Frontal cortex (tissue), 4 donors: ENCODE measurements around the gene TMC5. TPM values are rescaled to one million over a fixed set of nuclear protein-coding genes. Genes with fewer than 3 reads are reported as not detected.

Experiments
- DNase-seq, 2 donors: peaks; one replicate each; pipeline ENCODE4 v3.0.0; 2012; ENCODE audit warnings: low spot score in 2 of 2
- FAIRE-seq: peaks from 2 replicates; lab custom pipeline; 2012; peaks lifted over from hg19 to GRCh38; lab: Jason Lieb, UNC
- total RNA-seq: library from RNA; depleted of rRNA; stranded (reverse); fragments of >200 nt; gene quantifications from one replicate; pipeline ENCODE4 v1.2.3, GENCODE V29; 2014
- donor health status: control.
- donor health status: control.
- donor health status: control.

The TMC5 gene
- total RNA-seq, 1 donor from 2014 or later, result 0.41 TPM

DNA sequence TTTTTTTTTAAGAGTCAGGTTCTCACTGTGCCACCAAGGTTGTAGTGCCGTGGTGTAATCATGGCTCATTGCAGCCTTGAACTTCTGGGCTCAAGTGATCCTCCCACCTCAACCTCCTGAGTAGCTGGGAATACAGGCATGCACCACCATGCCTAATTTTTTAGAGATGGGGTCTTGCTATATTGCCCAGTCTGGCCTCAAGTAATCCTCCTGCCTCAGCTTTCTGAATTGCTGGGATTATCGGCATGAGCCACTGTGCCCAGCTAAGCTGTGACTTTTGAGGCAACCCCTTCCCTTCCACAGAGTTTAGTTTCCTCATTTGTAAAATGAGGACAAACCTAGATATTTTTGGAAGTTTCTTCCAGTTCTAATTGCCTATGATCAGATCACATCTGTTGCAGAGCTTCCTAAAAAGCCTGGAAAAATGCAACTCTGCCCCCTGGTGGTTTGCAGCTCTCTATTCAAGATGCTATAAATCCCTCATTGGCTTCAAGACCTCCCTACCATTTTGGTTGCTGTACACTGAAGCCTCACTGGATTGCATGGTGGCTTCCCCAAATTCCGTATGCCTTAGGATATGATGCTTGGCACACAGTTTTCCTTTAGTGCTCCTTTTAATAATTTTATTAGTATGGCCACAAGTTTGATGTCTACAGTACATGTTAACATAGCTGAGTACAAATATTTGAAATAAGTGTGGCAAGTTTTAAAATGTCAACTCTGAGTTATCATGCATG, 84.9 kb downstream of the TMC5 start:
- peak in 1 of 2 donors; percentile 50 for DNase-seq
- no peak for FAIRE-seq

DNA sequence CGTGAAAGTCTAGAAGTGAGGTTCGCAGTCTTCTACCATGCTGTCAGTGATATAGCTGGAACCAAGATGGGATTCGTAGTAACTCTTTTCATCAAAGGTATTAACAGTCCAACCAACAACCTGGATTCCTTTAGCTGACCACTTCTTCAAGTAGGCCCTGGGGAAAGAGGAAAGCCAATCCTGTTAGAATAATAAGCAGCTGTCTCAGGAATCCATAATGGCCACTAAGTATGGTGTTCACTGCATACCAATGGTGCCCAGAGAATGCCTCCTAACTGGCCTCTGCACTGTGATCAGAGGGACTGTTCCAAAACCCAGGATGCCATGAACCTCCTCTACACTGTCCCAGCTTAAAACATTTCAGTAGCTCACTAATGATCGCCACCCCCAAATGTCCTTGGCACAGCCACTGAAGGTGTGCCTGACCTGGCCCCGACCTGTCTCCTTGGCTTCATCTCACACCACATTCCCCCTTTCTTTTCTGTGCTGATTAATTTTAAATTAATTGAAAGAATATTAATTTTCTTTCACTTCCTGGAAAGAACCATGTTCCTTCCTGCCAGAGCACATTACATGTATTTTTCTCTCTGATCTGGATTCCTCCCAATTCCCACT, 85.9 kb downstream of the TMC5 start:
- FAIRE-seq (no peak), DNase-seq (no peak)

DNA sequence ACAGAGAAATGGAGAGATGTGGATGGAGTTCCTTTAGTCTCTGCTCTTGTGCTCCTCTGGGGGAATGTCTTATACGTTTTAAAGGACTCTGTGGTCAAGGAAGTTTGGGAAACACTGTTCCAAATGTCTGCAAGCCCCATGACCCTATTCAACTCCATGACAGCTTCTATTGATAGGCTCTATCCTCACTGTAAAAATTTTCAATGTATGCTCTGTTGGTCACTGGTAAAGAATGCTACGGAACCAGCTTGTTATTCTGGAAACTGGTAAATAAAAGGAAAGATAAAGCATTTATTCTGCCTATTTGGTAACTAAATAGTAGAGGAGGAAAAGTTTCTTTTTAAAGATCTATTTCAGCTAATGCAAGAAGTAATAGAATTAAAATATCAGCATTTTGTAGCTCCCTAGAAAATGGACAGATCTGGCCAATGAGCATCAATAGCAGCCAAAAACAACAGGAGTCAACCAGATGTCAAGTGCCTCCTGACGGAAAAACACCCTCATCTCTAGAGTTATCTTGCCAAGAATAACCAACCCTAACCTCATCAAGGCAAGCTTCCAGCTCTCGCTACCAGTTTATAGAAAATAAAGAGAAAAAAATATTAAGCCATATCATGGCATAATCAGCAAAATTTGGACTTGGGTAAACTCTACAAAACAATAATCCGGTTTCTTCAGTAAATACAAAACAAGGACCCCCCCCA, 88.1 kb downstream of the TMC5 start:
- no peak for DNase-seq
- no peak for FAIRE-seq

DNA sequence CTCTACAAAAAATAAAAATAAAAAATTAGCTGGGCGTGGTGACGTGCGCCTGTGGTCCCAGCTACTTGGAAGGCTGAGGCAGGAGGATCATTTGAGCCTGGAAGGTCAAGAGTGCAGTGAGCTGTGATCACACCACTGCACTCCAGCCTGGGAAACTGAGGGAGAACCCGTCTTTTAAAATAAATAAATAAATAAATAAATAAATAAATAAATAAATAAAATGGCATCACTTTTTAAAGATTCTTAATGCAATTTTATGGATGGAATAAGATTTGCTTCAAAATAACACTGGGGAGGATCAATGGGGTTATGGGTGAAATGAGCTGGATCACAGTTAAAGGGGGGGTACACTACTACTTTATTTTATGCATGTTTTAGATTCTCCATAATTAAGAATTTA, 89.3 kb downstream of the TMC5 start:
- no peak for DNase-seq
- no peak for FAIRE-seq

DNA sequence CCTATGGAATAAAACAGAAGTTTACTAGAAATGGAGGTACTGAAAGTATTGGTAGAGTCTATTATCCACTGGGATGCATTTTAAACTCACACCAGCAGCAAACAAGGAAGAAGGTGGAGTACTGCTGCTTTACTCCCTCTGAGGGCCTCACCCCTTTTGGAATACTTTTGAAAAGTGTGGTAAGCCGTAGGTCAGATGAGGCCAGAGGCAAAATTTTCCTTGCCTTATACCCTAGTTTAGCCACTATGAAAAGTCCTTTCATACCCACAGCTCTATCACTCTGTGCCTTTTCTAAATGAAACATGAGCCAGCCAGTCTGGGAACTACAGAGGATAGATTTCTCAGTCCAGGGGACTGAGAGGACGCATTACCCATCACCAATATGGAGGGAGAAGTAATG, 90.2 kb downstream of the TMC5 start:
- DNase-seq (no peak), FAIRE-seq (no peak)

DNA sequence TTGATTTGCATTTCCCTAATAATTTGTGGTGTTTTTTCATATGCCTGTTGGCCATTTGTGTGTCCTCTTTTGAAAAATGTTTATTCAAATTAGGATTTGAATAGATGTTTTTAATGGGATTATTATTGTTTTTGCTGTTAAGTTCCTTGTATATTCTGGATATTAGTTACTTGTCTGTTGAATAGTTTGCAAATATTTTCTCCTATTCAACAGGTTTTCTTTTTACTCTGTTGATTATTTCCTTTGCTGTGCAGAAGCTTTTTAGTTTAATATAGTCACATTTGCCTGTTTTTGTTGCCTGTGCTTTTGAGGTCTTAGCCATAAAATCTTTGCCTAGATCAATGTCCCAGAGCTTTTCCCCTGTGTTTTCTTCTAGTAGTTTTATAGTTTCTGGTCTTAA, 94.6 kb downstream of the TMC5 start:
- no peak for FAIRE-seq
- no peak for DNase-seq

DNA sequence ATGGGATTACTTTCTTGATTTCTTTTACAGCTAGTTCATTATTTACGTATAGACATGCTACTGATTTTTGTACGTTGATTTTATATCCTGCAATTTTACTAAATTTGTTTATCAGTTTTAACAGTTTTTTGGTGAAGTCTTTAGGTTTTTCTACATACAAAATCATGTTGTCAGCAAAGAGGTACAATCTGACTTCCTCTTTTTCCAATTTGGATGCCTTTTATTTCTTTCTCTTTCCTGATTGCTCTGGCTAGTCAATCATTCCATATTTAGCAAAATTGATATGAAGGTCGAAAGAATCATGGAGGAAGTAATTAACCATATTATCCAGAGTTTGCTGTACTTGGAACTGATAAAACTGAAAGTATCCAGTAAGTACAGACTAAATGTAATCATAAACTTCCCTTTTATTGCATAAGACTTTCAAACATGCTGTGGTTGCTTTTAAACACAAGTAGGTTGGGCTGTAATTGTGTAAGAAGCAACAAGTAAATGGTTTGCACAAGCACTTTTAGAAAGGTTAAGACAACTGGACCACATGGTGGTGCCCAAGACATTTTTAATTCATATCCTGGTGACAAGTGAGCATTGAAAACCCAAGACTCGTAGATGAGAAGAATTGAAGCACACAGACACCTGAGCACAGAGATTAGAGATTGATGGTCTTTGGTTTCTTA, 95.8 kb downstream of the TMC5 start:
- peak; percentile 6 for FAIRE-seq
- DNase-seq, result no peak

DNA sequence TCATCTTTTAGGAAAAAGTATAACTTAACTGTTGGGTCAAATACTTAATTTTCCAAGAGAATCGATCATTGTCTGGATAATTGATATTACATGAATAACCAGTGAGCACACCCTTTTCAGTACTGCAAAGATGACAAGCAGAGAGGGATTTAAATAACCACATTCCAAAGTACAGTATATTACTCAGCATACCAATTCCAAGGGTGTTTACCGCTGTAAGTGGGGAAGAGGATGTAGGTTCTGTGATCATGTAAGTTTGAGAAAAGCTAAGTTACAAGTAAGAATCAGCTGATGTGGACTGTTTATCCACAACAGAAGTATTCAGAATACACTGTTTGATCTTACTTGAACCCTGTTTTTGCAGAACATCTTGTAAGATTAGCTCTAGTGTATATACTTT, 98.1 kb downstream of the TMC5 start:
- DNase-seq (no peak), FAIRE-seq (no peak)

DNA sequence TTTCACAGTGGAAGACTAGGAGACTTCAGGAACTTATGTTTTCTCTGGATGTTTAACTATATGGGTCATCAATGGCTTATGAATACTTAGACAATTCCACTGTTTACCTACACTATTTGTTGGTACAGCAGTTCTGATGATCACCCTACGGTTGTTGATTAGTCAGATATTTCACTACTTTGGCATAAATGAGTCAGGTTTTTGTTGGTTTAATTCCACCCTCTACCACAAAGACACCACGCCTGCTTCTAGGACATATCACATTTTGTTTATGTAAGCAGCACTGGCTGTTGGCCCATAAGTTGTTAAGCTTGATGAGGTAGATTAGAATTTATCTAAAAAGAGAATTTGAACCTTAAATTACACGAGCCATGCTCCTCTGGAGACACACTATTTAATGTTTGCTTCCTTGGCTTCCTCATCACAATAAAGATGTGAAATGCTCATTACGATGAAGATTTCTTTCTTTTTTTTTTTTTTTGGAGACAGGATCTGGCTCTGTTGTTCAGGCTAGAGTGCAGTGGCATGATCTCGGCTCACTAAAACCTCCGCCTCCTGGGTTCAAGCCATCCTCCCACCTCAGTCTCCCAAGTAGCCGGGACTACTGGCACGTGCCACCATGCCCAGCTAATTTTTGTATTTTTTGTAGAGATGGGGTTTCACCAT, 99.9 kb downstream of the TMC5 start:
- FAIRE-seq (no peak), DNase-seq (no peak)

DNA sequence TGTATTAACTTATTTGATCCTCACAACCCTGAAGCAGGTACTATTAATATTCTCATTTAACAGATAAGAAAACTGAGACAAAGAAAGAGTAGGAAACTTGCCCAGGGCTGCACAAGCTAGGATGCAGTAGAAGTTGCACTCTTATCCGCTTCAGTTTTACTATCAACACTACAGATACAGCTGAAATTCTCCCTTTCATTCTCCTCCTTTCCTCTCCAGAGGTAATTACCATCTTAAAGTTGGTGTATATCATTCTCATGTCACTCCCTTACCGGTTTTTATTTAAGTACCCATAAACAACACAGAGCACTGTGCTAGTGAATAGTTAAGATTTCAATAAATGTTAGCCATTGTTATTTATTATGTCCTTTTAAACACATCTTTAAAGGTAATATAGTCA, 100.7 kb downstream of the TMC5 start:
- FAIRE-seq, result no peak
- DNase-seq, result no peak

DNA sequence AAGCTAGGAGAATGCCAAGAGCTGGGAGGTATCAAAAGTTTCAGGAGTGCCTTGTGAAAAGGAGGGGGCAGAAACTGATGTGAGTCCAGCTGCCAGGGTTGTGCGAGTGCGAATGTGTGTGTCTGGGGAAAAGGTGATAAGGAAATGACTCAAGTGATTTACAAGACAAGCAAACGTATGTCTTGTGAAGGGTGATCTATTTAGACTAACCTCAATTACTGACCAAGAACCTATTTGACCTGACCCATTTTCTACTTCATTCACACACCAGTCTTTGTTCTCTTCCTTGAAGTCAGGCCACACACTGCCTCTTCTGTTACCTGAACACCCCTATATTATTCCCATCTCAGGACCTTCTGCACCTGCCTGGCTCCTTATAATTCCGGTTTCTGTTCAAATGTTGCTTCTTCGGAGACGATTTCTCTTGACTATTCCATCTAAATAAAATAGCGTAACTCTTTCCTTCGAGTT, 103.2 kb downstream of the TMC5 start:
- no peak for DNase-seq
- no peak for FAIRE-seq

DNA sequence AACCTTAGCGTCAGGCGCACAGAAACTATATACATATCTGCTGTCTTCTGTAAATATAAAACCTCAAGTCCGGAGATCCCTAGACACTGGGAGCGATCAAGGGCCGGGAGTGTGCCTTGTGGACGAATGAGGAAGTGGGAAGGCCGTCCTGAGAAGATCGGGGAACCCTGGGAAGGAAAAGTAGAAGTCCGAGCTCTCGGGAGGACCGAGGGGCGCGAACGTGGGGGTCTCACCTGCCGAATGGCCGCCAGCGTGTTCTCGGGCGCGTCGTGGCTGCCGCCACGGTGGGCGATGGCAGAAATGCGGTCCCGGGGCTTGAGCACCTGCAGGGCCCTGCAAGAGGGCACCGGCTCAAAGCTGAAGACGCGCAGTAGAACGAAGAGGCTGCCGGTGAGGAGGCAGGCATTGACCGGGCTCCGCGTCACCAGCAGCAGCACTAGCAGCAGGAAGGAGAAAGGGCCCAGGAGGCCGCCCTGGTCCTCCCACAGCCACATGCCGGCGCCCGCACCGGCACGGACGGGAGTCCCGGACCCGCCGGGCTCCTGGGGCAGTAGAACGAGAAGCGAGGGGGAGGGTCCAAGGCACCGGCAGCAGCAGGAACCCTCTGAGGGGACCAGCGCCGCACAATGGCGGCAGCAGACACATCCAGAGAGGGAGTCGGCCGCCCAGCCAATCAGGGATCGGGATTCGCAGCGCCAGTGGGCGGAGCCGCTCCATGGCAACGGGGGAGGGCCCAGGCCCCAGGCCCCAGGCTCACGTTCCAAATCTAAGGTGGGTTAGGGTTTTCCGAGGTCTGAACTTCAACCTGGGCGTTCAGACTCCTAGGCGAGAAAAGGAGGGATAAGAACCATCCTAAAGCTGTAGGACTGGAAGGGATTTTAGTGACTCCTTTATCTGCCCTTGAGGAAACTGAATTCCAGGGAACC, 104.1 kb downstream of the TMC5 start, which contains the start of gene GDE1:
Gene GDE1 (minus strand): TSS at position 628 of the 926 bp plus-strand sequence. CDS start 134 bp downstream, at position 494.
- DNase-seq, result peak; percentile 88 to 92
- no peak for FAIRE-seq

DNA sequence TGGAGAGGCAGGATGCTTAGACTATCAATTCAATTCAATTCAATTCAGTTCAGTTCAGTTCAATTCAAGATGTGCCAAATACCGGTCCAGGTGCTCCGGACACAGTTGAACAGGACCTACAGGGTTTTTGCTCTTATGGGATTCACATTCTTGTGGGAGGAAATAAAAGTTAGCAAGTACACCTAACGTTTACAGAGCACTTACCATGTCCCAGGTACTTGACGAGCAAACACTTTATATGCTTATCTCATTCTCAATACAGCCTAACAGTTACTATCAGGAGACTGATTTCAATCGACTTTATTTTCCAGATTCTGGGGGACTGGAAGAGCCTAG, 104.7 kb downstream of the TMC5 start:
- FAIRE-seq (no peak), DNase-seq (no peak)

DNA sequence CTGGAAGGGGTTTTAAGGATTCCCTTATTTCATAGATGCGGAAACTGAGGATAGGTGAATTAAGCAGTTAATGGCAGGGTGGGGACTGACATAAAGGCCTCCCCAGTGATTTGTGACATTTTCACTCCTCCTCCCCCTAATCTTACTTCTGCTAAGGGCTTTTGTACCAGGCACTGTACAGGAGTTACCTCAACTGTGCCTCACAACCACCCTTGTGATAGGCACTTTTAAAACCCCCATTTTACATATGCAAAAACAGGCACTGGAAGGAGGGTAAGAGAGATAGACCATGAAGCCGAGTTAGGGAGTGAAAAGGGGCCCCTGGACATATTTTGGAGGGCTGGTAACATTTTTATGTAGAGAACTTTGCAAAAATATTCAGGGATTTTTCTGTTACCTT, 105.1 kb downstream of the TMC5 start:
- DNase-seq (no peak), FAIRE-seq (no peak)

DNA sequence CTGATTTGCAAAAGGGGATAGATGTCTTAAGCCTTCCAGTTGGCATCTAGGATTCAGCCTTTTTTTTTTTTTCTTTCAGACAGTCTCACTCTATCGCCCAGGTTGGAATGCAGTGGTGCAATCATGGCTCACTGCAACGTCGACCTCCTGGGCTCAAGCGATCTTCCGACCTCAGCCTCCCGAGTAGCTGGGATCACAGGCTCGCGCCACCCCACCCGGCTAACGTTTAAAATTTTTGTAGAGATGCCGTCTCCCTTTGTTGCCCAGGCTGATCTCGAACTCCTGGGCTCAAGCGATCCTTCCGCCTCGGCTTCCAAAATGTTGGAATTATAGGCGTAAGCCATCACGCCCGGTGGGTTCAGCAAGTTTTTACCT, 105.5 kb downstream of the TMC5 start:
- DNase-seq, result no peak
- no peak for FAIRE-seq

DNA sequence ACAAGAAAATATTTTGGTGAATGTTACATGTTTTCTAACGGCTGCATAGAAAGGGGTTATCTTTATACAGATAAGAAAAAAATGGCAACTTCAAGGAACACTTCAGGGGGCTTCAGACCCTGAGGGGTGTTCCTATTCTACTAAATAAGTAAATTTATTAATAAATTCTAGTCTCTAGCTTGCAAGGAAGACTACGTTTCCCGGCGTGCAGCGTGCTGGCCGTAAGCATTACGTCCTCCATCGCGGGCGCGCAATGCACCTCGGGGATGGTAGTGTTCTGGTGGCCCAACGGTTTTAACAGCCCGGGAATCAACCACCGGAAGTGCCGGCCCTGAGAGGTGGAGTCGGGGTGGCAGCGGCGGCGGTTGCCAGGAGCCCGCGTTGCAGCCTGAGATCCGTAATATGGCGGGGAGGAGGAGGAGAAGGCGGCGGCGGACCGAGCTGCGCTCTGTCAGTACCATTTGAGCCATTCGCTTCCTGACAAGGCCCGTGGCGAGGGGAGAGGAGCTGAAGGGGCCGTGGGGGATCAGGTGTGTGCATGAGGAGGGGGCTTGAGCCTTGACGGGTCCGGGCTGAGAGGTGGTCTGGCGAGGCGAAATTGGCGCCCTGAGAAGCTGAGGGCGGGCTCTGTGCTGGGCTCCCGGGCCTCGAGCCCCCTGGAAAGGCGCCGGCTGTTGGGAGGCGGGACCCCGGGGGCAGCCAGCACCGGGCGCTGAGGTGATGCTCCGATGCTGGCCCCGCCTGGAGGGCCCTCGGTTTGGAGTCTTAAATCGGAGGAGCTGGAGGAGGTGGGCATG, 106.1 kb downstream of the TMC5 start, which contains the start of gene CCP110:
Gene CCP110 (plus strand): TSS at position 384 of the 797 bp plus-strand sequence. CDS start 3,940 bp downstream, outside the sequence.
- FAIRE-seq, result no peak

DNA sequence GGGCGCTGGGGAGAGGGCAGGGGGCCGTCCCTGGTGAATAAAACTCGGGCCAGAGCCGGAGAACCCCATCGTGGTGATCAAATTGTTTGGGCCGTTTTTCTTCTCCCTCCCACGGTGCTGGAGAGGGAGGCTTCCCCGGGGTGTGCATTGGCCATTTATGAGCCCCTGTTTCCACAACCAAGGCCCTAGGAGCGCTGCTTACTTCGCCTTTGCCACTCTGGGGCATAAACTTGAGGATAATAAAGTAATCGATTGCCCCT, 106.6 kb downstream of the TMC5 start:
- DNase-seq (no peak), FAIRE-seq (no peak)

More for the DNA sequence above, 106.1 kb downstream of the TMC5 start, which contains the start of gene CCP110:
- DNase-seq, result peak; percentile 87 to 88
